Measurements from ENCODE around the gene PAQR8. TPM values are rescaled to one million over a fixed set of nuclear protein-coding genes. Genes with fewer than 3 reads are reported as not detected.

PAQR8 gene, protein sequence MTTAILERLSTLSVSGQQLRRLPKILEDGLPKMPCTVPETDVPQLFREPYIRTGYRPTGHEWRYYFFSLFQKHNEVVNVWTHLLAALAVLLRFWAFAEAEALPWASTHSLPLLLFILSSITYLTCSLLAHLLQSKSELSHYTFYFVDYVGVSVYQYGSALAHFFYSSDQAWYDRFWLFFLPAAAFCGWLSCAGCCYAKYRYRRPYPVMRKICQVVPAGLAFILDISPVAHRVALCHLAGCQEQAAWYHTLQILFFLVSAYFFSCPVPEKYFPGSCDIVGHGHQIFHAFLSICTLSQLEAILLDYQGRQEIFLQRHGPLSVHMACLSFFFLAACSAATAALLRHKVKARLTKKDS
- total RNA-seq: 6.1 TPM

- Histone ChIP-seq H3K36me3 (no peaks in the 10 kb centered on the region), H3K4me3 (peak within 1 kb of the TSS; percentile 87 to 90), H3K27me3 (no peaks in the 10 kb centered on the region), H3K9me3 (no peaks in the 10 kb centered on the region), H3K27ac (peak within 1 kb of the TSS; percentile 36 to 54), H3K4me1 (peaks cover 0 to 3% of the 10 kb centered on the region in 2 donors)
- intact Hi-C loops (cut with DNase I): loop anchor here (1.0 to 10.0 kb wide), 6 partner anchors 59 to 993 kb away; partner anchors contain the start of genes EFHC1 and FBXO9
- TF ChIP-seq CTCF (IDR thresholded peaks at IDR 0.05): peak in 1 of 3 experiments; percentile 1
- peak; percentile 24 to 83 for DNase-seq (ENCODE audit: low spot score in 2 of 2)
Observed at GRCh38 chr6:52361945-52362442, at the start of gene PAQR8. TSS of gene PAQR8 (plus strand) at chr6:52362151. CDS start at chr6:52403214, 41,063 bp downstream.

GRCh38 chr6:52312461-52312860 is 49.5 kb upstream of the PAQR8 start:
- intact Hi-C loops (cut with DNase I): no loop called here
- no peaks in the 10 kb centered on the region for H3K4me1 ChIP-seq
- no peaks in the 10 kb centered on the region for H3K9me3 ChIP-seq
- H3K27me3 ChIP-seq: no peaks in the 10 kb centered on the region
- H3K4me3 ChIP-seq: no peak overlapping the region
- no peak for TF ChIP-seq CTCF (IDR thresholded peaks at IDR 0.05)
- H3K27ac ChIP-seq: no peak overlapping the region
- no peak for DNase-seq (ENCODE audit: low spot score in 2 of 2)
- no peaks in the 10 kb centered on the region for H3K36me3 ChIP-seq

DNA sequence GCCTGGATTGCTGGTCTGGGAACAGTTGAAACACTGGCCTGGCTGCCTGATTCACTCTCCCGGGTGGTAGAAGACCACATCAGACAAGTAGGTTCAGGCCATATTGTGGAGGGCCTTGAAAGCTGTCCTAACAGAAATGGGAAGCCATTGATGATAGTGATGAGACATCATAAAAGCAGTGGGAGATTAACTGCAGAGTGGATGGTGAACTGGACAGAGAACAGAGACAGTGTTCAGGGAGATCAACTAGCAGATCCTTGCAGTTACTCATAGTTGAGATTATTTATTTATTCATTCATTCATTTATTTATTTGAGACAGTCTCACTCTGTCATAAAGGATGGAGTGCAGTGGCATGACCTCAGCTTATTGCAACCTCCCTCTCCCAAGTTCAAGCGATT is 47.2 kb upstream of the PAQR8 start:
- no peak overlapping the region for H3K4me3 ChIP-seq
- H3K27me3 ChIP-seq: no peaks in the 10 kb centered on the region
- no peaks in the 10 kb centered on the region for H3K9me3 ChIP-seq
- no peaks in the 10 kb centered on the region for H3K4me1 ChIP-seq
- intact Hi-C loops (cut with DNase I): no loop called here
- DNase-seq (ENCODE audit: low spot score in 2 of 2): no peak
- H3K27ac ChIP-seq: no peak overlapping the region
- TF ChIP-seq CTCF (IDR thresholded peaks at IDR 0.05): no peak
- H3K36me3 ChIP-seq: no peaks in the 10 kb centered on the region

DNA sequence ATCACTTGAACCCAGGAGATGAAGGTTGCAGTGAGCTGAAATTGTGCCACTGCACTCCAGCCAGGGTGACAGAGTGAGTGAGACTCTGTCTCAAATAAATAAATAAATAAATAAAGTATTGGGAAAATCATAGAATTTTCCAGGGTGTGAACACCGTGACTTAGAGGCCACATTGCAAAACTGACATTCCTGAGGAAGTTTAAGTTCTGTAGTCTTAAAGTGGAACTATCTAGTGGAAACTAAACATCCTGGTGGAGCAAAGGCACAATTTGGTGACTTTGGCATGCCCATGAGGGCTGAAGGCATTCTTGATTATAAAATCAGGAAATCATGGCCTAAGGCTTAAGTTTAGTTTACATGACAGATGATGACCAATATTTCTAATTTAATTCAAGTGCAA is 44.7 kb upstream of the PAQR8 start:
- Histone ChIP-seq H3K36me3 (no peaks in the 10 kb centered on the region), H3K27ac (no peak overlapping the region), H3K9me3 (no peaks in the 10 kb centered on the region), H3K4me1 (no peaks in the 10 kb centered on the region), H3K4me3 (no peak overlapping the region), H3K27me3 (no peaks in the 10 kb centered on the region)
- no peak for TF ChIP-seq CTCF (IDR thresholded peaks at IDR 0.05)
- no peak for DNase-seq (ENCODE audit: low spot score in 2 of 2)
- intact Hi-C loops (cut with DNase I): no loop called here

DNA sequence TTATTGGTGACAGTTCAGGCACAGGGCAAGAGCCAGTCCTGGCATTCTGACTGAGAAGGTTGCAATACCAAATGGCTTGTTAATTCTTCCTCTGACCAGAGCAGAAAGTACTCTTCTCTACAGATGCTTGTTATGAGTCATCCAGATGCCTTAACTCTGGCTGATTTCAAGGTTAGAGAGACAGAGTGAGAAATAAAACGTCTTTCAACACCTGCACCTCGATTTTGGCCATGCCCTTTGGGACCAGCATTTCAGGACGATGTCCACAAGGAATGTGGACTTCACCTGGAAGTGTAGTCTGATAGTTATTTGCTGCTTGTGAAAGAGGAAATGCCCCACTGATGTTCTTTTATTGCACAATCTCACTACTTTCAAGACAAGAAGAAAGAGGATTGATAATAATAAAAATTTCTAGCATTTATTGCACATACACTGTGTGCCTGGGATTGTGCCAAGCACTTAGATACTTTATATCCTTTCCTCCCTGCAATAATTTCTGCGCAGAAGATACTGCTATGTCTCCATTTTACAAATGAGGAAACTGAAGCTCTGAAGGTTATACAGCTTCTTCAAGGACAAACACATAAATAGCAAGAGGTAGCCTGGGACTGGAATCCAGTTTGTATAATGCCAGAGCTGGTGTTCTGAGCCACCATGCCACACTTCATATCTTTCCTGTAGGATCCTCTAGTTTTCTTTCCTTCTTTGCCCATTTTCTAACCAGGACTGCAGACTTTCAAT is 43.9 kb upstream of the PAQR8 start:
- no peak for TF ChIP-seq CTCF (IDR thresholded peaks at IDR 0.05)
- H3K36me3 ChIP-seq: no peaks in the 10 kb centered on the region

More for the DNA sequence above, 43.9 kb upstream of the PAQR8 start:
- Histone ChIP-seq H3K27me3 (no peaks in the 10 kb centered on the region), H3K4me1 (no peaks in the 10 kb centered on the region), H3K4me3 (no peak overlapping the region), H3K9me3 (no peaks in the 10 kb centered on the region), H3K27ac (no peak overlapping the region)
- intact Hi-C loops (cut with DNase I): no loop called here
- no peak for DNase-seq (ENCODE audit: low spot score in 2 of 2)
